Retina (tissue), 1 donor: ENCODE data around the gene ZNF503.
"Not testable (repeated sequence)": the region's sequence is repeated elsewhere in the genome, so short reads cannot be mapped to it uniquely, and the experiment has no call there.

Experiments
- DNase-seq: peaks from one replicate; pipeline ENCODE4 v3.0.0-alpha.2; 2016

The ZNF503 gene

GRCh38 chr10:75392744-75393143 lies 8.8 kb downstream of the ZNF503 start:
- no peak for DNase-seq

GRCh38 chr10:75392271-75392670 lies 9.3 kb downstream of the ZNF503 start:
- DNase-seq: no peak

GRCh38 chr10:75390178-75390577 lies 11.4 kb downstream of the ZNF503 start:
- no peak for DNase-seq

GRCh38 chr10:75388082-75388481 lies 13.5 kb downstream of the ZNF503 start:
- no peak for DNase-seq

GRCh38 chr10:75386128-75386527 lies 15.4 kb downstream of the ZNF503 start:
- no peak for DNase-seq

GRCh38 chr10:75379817-75380216 lies 21.7 kb downstream of the ZNF503 start:
- no peak for DNase-seq

GRCh38 chr10:75379212-75379724 lies 22.3 kb downstream of the ZNF503 start:
- peak; percentile 38 for DNase-seq

- DNase-seq: no peak
Observed at GRCh38 chr10:75378379-75378778, 23.2 kb downstream of the ZNF503 start.

GRCh38 chr10:75377869-75378268 lies 23.7 kb downstream of the ZNF503 start:
- no peak for DNase-seq

GRCh38 chr10:75375838-75376237 lies 25.7 kb downstream of the ZNF503 start:
- DNase-seq: no peak

- DNase-seq: no peak
Observed at GRCh38 chr10:75371010-75371409, 30.6 kb downstream of the ZNF503 start.

GRCh38 chr10:75369838-75370237 lies 31.7 kb downstream of the ZNF503 start:
- DNase-seq: not testable (repeated sequence)

GRCh38 chr10:75367901-75368300 lies 33.7 kb downstream of the ZNF503 start:
- DNase-seq: no peak

GRCh38 chr10:75367021-75367487 lies 34.5 kb downstream of the ZNF503 start:
- peak; percentile 67 for DNase-seq

GRCh38 chr10:75363431-75363830 lies 38.1 kb downstream of the ZNF503 start:
- DNase-seq: no peak

GRCh38 chr10:75359876-75360275 lies 41.7 kb downstream of the ZNF503 start:
- not testable (repeated sequence) for DNase-seq

- no peak for DNase-seq
Observed at GRCh38 chr10:75358835-75359421, 42.6 kb downstream of the ZNF503 start.

GRCh38 chr10:75358132-75358531 lies 43.4 kb downstream of the ZNF503 start:
- DNase-seq: no peak

GRCh38 chr10:75357500-75357899 lies 44.1 kb downstream of the ZNF503 start:
- DNase-seq: no peak

GRCh38 chr10:75356484-75356883 lies 45.1 kb downstream of the ZNF503 start:
- no peak for DNase-seq

GRCh38 chr10:75355706-75356105 lies 45.9 kb downstream of the ZNF503 start:
- DNase-seq: no peak

- DNase-seq: no peak
Observed at GRCh38 chr10:75353183-75353582, 48.4 kb downstream of the ZNF503 start.

- no peak for DNase-seq
Observed at GRCh38 chr10:75352650-75353049, 48.9 kb downstream of the ZNF503 start.

- no peak for DNase-seq
Observed at GRCh38 chr10:75351637-75352036, 49.9 kb downstream of the ZNF503 start.

GRCh38 chr10:75350791-75351190 lies 50.8 kb downstream of the ZNF503 start:
- DNase-seq: no peak
